ENCODE data around the gene GLIS2.

GLIS2 gene

GRCh38 chr16:4385789-4386450 lies 70.1 kb downstream of the GLIS2 start:
- no peak for DNase-seq

DNA sequence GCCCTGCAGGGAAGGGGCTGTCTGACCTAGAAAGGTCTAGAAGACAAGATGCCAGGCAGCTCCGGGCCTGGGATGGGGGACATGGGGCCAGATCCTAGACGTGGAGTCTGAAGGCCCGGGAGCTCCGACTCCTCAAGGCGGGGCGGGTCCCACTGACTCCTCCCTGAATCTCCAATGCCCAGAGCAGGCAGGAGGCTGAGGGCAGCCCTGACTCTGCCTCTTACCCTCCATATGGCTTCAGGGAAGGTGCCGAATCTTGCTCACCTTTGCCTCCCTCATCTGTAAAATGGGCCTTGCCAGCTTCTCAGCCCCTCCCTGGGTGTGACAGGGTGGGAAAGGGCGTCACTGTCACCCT lies 70.6 kb downstream of the GLIS2 start:
- no peak for DNase-seq

DNA sequence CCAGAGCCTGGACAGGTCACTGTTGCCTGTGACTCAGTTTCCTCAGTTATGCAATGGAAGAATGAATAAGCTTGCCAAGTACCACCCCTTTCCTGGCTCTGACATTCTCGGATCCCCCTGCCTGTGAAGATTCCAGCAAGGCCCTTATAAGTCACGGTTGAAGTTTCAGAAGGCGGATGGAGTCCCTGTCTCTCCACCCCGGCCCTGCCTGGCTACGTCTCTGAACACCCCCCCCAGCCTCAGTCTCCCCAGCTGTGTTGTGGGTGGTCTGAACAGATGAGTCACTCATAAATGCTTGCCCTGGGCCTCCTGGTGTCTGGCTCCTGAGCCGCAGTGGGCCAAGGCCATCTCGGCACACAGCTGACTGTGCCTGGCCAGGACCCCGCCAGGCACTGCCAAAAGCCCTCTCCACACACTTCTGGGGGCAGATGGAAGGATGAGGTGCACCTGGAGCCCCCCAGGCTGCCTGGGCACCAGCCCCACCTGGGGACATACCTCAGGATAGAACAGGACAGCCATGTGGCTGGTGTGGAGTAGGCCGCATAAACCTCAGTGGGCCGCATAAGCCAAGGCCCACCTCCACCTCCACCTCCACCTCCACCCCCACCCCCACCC lies 71.2 kb downstream of the GLIS2 start:
- DNase-seq: no peak

GRCh38 chr16:4387781-4388180 lies 71.9 kb downstream of the GLIS2 start:
- no peak for DNase-seq

DNA sequence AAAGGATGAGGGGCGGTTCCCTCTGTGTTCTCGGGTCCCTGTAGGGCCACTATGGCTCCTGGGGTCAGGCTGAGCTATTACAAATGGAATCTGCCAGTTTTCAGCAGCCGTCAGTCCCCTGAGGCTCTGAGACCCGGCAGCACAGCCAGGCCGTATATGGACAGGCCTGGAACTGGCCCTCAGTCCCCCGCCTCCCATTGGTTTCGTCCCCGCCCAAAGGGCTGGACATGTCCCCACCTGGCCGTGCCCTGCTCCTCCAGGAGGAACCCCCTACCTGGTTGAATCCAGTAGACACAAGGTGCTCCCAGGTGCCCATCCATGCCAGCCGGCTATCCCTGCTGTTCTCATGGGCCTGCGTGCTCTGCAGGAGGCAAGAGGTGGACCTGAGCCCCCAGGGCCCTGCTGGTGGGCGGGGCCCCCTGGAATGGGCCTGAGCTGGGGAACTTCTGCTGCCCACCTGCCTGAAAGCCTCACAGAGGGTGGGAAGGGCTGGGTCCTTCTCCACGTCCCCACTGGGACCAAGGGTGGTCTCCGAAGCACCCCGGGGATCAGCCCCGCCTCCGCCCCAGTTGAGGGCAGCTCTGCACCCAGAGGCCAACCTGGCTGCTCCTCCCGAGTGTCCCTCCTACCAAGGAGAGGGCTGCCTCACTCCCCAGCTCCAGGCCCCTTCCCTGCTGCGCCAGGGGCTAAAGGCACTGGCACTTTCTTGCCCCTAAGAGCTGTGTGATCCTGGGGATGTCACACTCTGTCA lies 72.6 kb downstream of the GLIS2 start:
- no peak for DNase-seq

Data from activated CD4-positive, alpha-beta T cell treated with anti-CD3 and anti-CD28 coated beads, Interleukin-2, amount 50 U/mL, for 4 hours (primary cell).